Adipocyte (in vitro differentiated cells): ENCODE measurements around the gene LGALS9B.
"Not testable (repeated sequence)": the region's sequence is repeated elsewhere in the genome, so short reads cannot be mapped to it uniquely, and the experiment has no call there.

Source experiments
- DNase-seq: peaks from one replicate; pipeline ENCODE4 v3.0.0-alpha.2; 2015; ENCODE audit warnings: low read depth
- H3K27me3 ChIP-seq: replicated peaks from 2 replicates; pipeline ENCODE4 v1.7.0; 2013; ENCODE audit warnings: mild to moderate bottlenecking, low read length, moderate library complexity; ENCODE audit not compliant: control insufficient read depth, insufficient read depth
- H3K36me3 ChIP-seq: 2 replicates; pipeline ENCODE4 v1.7.0; 2013; ENCODE audit warnings: low read length, mild to moderate bottlenecking, moderate library complexity; ENCODE audit not compliant: control insufficient read depth, insufficient read depth, severe bottlenecking
- H3K4me1 ChIP-seq: 2 replicates; pipeline ENCODE4 v1.7.0; 2013; ENCODE audit warnings: mild to moderate bottlenecking, low read length, moderate library complexity; ENCODE audit not compliant: control insufficient read depth, insufficient read depth
- H3K4me3 ChIP-seq: 2 replicates; pipeline ENCODE4 v1.7.0; 2013; ENCODE audit warnings: mild to moderate bottlenecking, low read length, moderate library complexity
- H3K9ac ChIP-seq: 2 replicates; pipeline ENCODE4 v1.7.0; 2013; ENCODE audit warnings: mild to moderate bottlenecking, low read length, moderate library complexity
- H3K9me3 ChIP-seq: 2 replicates; pipeline ENCODE4 v1.7.0; 2013; ENCODE audit warnings: mild to moderate bottlenecking, low read length, moderate library complexity; ENCODE audit not compliant: control insufficient read depth

LGALS9B gene

DNA sequence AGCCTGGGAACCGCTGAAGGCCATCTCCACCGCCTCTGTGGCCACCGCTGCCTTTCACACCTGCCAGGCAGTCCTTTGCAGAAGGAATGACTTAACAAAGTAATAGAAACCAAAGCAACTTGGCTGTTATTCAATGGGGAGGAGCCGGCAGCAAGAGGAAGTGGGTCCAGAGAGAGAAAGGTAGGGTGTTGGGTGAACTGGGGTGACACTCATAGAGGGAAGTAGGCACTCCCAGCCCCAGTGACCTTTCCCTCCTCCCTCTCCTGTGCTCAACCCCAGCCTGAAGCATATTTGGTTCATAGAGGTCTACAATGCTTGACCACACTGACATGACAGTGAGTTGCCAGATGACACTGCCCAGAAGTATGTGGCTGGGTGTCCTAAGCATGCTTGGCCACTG is at the start of gene LGALS9B:
TSS of gene LGALS9B (minus strand) at position 93 of the 400 bp plus-strand sequence. CDS start at position 24, 69 bp downstream.
- H3K9me3 ChIP-seq, result not testable (repeated sequence)

GRCh38 chr17:20516986-20517385 is 49.6 kb upstream of the LGALS9B start:
- not testable (repeated sequence) for H3K36me3 ChIP-seq, H3K9me3 ChIP-seq, H3K27me3 ChIP-seq, H3K4me3 ChIP-seq, H3K9ac ChIP-seq, H3K4me1 ChIP-seq, DNase-seq

More for the DNA sequence above, at the start of gene LGALS9B:
- not testable (repeated sequence) for H3K9ac ChIP-seq, H3K27me3 ChIP-seq, DNase-seq, H3K4me3 ChIP-seq, H3K36me3 ChIP-seq, H3K4me1 ChIP-seq

GRCh38 chr17:20515099-20515498 is 47.8 kb upstream of the LGALS9B start:
- H3K4me3 ChIP-seq, DNase-seq, H3K36me3 ChIP-seq, H3K27me3 ChIP-seq, H3K4me1 ChIP-seq, H3K9ac ChIP-seq, H3K9me3 ChIP-seq: not testable (repeated sequence)

DNA sequence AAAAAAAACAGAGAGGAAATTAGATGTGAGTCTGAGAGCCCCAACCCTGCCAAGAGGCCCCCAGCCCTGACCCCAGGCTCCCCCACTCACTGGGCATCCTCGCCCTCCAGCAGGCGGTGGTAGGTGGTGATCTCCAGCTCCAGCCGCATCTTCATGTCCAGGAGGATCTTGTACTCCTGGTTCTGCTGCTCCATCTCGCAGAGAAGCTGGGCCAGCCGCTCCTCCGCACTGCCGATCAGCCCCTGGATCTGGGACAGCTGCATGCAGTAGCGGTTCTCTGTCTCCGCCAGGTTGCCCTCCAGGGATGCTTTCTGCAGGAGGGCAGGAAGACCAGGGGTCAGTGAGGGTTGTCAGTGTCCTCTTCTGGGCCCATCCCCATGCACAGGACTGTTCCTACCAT is 46.2 kb upstream of the LGALS9B start:
- not testable (repeated sequence) for H3K36me3 ChIP-seq, H3K9ac ChIP-seq, H3K4me3 ChIP-seq, H3K4me1 ChIP-seq, H3K27me3 ChIP-seq, DNase-seq, H3K9me3 ChIP-seq

GRCh38 chr17:20512378-20512777 is 45.0 kb upstream of the LGALS9B start:
- not testable (repeated sequence) for H3K9me3 ChIP-seq, H3K4me1 ChIP-seq, H3K27me3 ChIP-seq, H3K4me3 ChIP-seq, H3K9ac ChIP-seq, DNase-seq, H3K36me3 ChIP-seq

DNA sequence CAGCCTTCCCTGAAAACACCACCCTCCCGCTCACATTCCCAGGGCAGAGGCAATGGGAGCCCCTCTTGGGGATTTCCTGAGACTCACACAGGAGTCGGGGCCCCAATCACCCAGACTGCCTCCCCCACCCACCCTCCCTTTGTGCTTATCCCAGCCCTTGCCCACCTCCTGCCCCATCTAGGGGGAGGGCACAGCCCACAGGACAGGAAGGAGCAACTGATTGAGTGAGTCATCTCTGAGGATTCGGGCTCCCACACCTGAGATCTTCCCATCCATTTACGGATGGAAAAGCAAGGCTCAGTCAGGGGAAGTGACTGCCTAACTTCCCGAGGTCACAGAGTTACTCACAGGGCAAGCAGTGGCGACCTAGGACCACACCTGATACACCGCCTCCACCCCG is 44.4 kb upstream of the LGALS9B start:
- H3K4me3 ChIP-seq, H3K4me1 ChIP-seq, DNase-seq, H3K27me3 ChIP-seq, H3K9me3 ChIP-seq, H3K9ac ChIP-seq, H3K36me3 ChIP-seq: not testable (repeated sequence)

GRCh38 chr17:20505333-20505732 is 38.0 kb upstream of the LGALS9B start:
- not testable (repeated sequence) for DNase-seq, H3K9ac ChIP-seq, H3K36me3 ChIP-seq, H3K9me3 ChIP-seq, H3K4me1 ChIP-seq, H3K27me3 ChIP-seq, H3K4me3 ChIP-seq

- DNase-seq, H3K9me3 ChIP-seq, H3K36me3 ChIP-seq, H3K27me3 ChIP-seq, H3K9ac ChIP-seq, H3K4me1 ChIP-seq, H3K4me3 ChIP-seq: not testable (repeated sequence)
These were observed 37.2 kb upstream of the LGALS9B start for GRCh38 chr17:20504388-20505066.

DNA sequence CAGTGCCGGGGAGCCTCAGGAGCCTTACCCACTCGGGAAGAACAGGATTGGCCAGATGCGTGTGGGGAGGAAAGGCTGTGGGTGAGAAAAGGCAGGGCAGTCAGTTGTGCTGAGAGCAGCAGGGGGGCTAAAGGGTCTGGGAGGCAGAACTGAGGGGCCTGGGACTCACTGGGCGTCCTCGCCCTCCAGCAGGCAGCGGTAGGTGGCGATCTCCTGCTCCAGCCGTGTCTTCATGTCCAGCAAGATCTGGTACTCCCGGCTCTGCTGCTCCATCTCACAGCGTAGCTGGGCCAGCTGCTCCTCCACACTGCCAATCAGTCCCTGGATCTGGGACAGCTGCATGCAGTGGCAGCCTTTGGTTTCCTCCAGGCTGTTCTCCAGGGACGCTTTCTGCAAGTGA is 34.6 kb upstream of the LGALS9B start:
- not testable (repeated sequence) for H3K4me1 ChIP-seq, H3K27me3 ChIP-seq, H3K9me3 ChIP-seq, H3K4me3 ChIP-seq, DNase-seq, H3K9ac ChIP-seq, H3K36me3 ChIP-seq

- not testable (repeated sequence) for H3K4me3 ChIP-seq, H3K4me1 ChIP-seq, DNase-seq, H3K36me3 ChIP-seq, H3K9ac ChIP-seq, H3K9me3 ChIP-seq, H3K27me3 ChIP-seq
These were observed 33.0 kb upstream of the LGALS9B start for GRCh38 chr17:20500346-20500745.

DNA sequence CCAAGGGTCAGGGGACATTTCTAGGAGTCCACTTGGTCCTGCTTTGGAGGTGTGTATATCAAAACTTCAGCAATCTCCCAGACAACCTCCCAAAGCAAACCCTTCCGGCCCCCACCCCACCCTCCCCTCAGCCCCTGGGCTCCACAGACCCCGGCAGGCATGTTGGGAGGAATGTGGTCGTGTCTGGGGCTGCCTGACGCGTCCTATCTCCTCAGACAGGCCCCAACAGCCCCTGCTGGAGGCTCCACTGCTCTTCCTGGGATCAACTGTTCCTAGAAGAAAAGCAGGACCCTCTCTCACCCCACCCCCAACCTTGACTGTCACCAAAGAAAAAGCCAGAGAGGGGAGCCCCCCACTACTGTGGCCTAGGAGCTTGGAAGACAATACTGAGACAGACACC is 28.1 kb upstream of the LGALS9B start:
- H3K4me3 ChIP-seq, H3K27me3 ChIP-seq, H3K36me3 ChIP-seq, DNase-seq, H3K9ac ChIP-seq, H3K4me1 ChIP-seq, H3K9me3 ChIP-seq: not testable (repeated sequence)

DNA sequence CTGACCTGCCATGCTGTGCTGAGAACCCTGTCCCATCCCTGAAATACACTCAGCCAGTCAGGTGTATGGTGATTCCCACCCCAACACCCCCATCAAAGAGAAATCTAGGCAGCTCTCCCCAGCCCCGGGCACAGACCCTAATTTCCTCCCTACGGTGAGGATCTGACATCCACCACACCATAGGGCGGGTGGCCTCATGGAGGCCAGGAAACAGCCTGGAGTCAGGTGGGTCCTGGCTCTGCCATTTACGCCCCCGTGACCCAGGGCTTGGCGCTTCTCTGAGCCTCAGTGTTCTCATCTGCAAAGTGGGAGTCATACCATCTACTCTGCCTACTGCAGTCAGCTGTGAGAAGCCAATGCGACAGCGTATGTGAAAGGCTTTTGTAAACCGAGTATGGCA is 27.4 kb upstream of the LGALS9B start:
- not testable (repeated sequence) for H3K27me3 ChIP-seq, H3K4me3 ChIP-seq, DNase-seq, H3K36me3 ChIP-seq, H3K9ac ChIP-seq, H3K4me1 ChIP-seq, H3K9me3 ChIP-seq
